HEK293 (cell line): Measurements from ENCODE around the gene NR2F2.

ENCODE experiments used
- CTCF ChIA-PET: fragments of 350-600 bp; formaldehyde crosslinking; extraction: SDS; loops from one replicate; lab custom pipeline; 2021; ENCODE audit warnings: antibody characterized with exemption; lab: Yijun Ruan, JAX
- POLR2A ChIA-PET: fragments of 300-600 bp; formaldehyde crosslinking; extraction: SDS; loops from one replicate; lab custom pipeline; 2020; ENCODE audit warnings: antibody characterized with exemption, inconsistent platforms; lab: Yijun Ruan, JAX
- H3K27ac ChIP-seq: fragments of 200-500 bp; sonication (Bioruptor generic); 2 replicates; pipeline ENCODE4 v1.5.1; 2014; ENCODE audit warnings: low read depth, low read length, control low read depth, inconsistent platforms; ENCODE audit errors: extremely low read depth
- H3K36me3 ChIP-seq, 2 experiments: fragments of 200-500 bp in 1 of 2; sonication (Bioruptor generic) in 1 of 2; 1 replicate in 1 of 2; 2 replicates in 1 of 2; pipeline ENCODE4 v1.5.1; 2014 to 2017; ENCODE audit warnings: inconsistent platforms in 2 of 2, low read length in 2 of 2; ENCODE audit not compliant: control insufficient read depth in 2 of 2, insufficient read depth in 1 of 2
- H3K4me1 ChIP-seq: fragments of 200-500 bp; sonication (Bioruptor generic); 2 replicates; pipeline ENCODE4 v1.5.1; 2014; ENCODE audit warnings: mild to moderate bottlenecking, low read length, inconsistent platforms; ENCODE audit not compliant: control insufficient read depth, insufficient read depth
- H3K4me3 ChIP-seq: 2 replicates; pipeline ENCODE4 v1.5.1; 2011; ENCODE audit warnings: low read depth, mild to moderate bottlenecking, control low read depth, low read length, moderate library complexity
- H3K9me3 ChIP-seq: fragments of 200-500 bp; sonication (Bioruptor generic); 2 replicates; pipeline ENCODE4 v1.5.1; 2014; ENCODE audit warnings: low read depth, low read length, inconsistent platforms; ENCODE audit not compliant: control insufficient read depth, insufficient read depth
- BCL11B ChIP-seq: fragments of 450-650 bp; formaldehyde crosslinking; IDR thresholded peaks from 2 replicates; pipeline ENCODE4 v1.5.1; 2016; ENCODE audit warnings: low read depth, missing biosample characterization, missing genetic modification characterization
- HOXC10 ChIP-seq: sonication (generic); formaldehyde crosslinking; IDR thresholded peaks from 2 replicates; pipeline ENCODE4 v1.8.1; 2023; ENCODE audit warnings: mild to moderate bottlenecking, missing genetic modification reagents
- KLF1 ChIP-seq: fragments of 450-650 bp; formaldehyde crosslinking; IDR thresholded peaks from 2 replicates; pipeline ENCODE4 v1.5.1; 2016; ENCODE audit warnings: missing biosample characterization, missing genetic modification characterization
- KLF7 ChIP-seq: fragments of 450-650 bp; formaldehyde crosslinking; IDR thresholded peaks from 2 replicates; pipeline ENCODE4 v1.5.1; 2016; ENCODE audit warnings: missing biosample characterization, missing genetic modification characterization, borderline replicate concordance
- PRDM1 ChIP-seq: fragments of 450-650 bp; formaldehyde crosslinking; IDR thresholded peaks from 2 replicates; pipeline ENCODE4; 2016; ENCODE audit warnings: missing biosample characterization, missing genetic modification characterization
- SALL2 ChIP-seq: fragments of 450-650 bp; formaldehyde crosslinking; IDR thresholded peaks from 2 replicates; pipeline ENCODE4 v1.5.0; 2017; ENCODE audit warnings: missing biosample characterization, mild to moderate bottlenecking, missing genetic modification characterization, borderline replicate concordance
- SCRT1 ChIP-seq: fragments of 450-650 bp; formaldehyde crosslinking; IDR thresholded peaks from 2 replicates; pipeline ENCODE4 v1.5.1; 2016; ENCODE audit warnings: missing biosample characterization, missing genetic modification characterization, borderline replicate concordance
- ZBTB8A ChIP-seq: fragments of 450-650 bp; formaldehyde crosslinking; IDR thresholded peaks from 2 replicates; pipeline ENCODE4 v1.5.1; 2016; ENCODE audit warnings: missing biosample characterization, missing genetic modification characterization
- ZNF112 ChIP-seq: fragments of 450-650 bp; formaldehyde crosslinking; IDR thresholded peaks from 2 replicates; pipeline ENCODE4 v1.5.0; 2017; ENCODE audit warnings: missing biosample characterization, missing genetic modification characterization
- ZNF140 ChIP-seq: fragments of 450-650 bp; formaldehyde crosslinking; IDR thresholded peaks from 2 replicates; pipeline ENCODE4 v1.5.1; 2016; ENCODE audit warnings: missing biosample characterization, missing genetic modification characterization
- ZNF202 ChIP-seq: fragments of 450-650 bp; formaldehyde crosslinking; IDR thresholded peaks from 2 replicates; pipeline ENCODE4 v1.5.1; 2016; ENCODE audit warnings: missing biosample characterization, missing genetic modification characterization, borderline replicate concordance
- ZNF37A ChIP-seq: fragments of 450-650 bp; IDR thresholded peaks from 2 replicates; pipeline ENCODE4 v1.5.1; 2018; ENCODE audit warnings: missing biosample characterization, missing genetic modification characterization
- ZNF473 ChIP-seq: fragments of 450-650 bp; formaldehyde crosslinking; IDR thresholded peaks from 2 replicates; pipeline ENCODE4 v1.5.1; 2017; ENCODE audit warnings: missing biosample characterization, missing genetic modification characterization
- ZNF514 ChIP-seq: fragments of 450-650 bp; formaldehyde crosslinking; IDR thresholded peaks from 2 replicates; pipeline ENCODE4 v1.5.1; 2016; ENCODE audit warnings: missing biosample characterization, missing genetic modification characterization
- ZNF521 ChIP-seq: fragments of 450-650 bp; formaldehyde crosslinking; IDR thresholded peaks from 2 replicates; pipeline ENCODE4 v1.5.1; 2017; ENCODE audit warnings: missing biosample characterization, mild to moderate bottlenecking, missing genetic modification characterization
- ZNF596 ChIP-seq: fragments of 450-650 bp; IDR thresholded peaks from 2 replicates; pipeline ENCODE4 v1.5.0; 2018; ENCODE audit warnings: missing biosample characterization, mild to moderate bottlenecking, missing genetic modification characterization, moderate library complexity
- ZNF660 ChIP-seq: fragments of 450-650 bp; IDR thresholded peaks from 2 replicates; pipeline ENCODE4 v1.5.1; 2018; ENCODE audit warnings: missing biosample characterization, mild to moderate bottlenecking, missing genetic modification characterization
- ZNF664 ChIP-seq: fragments of 450-650 bp; formaldehyde crosslinking; IDR thresholded peaks from 2 replicates; pipeline ENCODE4 v1.5.1; 2016; ENCODE audit warnings: missing biosample characterization, missing genetic modification characterization
- TF ChIP-seq, protein P1 (sequence below): fragments of 450-650 bp; formaldehyde crosslinking; IDR thresholded peaks from 2 replicates; pipeline ENCODE4 v1.5.1; 2016; ENCODE audit warnings: missing biosample characterization, missing genetic modification characterization
- TF ChIP-seq, protein P2 (sequence below): sonication (generic); formaldehyde crosslinking; IDR thresholded peaks from 2 replicates; pipeline ENCODE4 v1.8.1; 2022; ENCODE audit warnings: mild to moderate bottlenecking, moderate library complexity, missing genetic modification reagents

NR2F2 gene

GRCh38 chr15:96344060-96344705, 13.7 kb downstream of the NR2F2 start (continued):
- TF ChIP-seq, protein P1, sequence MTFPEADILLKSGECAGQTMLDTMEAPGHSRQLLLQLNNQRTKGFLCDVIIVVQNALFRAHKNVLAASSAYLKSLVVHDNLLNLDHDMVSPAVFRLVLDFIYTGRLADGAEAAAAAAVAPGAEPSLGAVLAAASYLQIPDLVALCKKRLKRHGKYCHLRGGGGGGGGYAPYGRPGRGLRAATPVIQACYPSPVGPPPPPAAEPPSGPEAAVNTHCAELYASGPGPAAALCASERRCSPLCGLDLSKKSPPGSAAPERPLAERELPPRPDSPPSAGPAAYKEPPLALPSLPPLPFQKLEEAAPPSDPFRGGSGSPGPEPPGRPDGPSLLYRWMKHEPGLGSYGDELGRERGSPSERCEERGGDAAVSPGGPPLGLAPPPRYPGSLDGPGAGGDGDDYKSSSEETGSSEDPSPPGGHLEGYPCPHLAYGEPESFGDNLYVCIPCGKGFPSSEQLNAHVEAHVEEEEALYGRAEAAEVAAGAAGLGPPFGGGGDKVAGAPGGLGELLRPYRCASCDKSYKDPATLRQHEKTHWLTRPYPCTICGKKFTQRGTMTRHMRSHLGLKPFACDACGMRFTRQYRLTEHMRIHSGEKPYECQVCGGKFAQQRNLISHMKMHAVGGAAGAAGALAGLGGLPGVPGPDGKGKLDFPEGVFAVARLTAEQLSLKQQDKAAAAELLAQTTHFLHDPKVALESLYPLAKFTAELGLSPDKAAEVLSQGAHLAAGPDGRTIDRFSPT (tag by site-specific recombination): no peak
- TF ChIP-seq ZNF521 (tag by site-specific recombination) (no peak), ZNF37A (tag by site-specific recombination) (no peak), SCRT1 (tag by site-specific recombination) (no peak)

DNA sequence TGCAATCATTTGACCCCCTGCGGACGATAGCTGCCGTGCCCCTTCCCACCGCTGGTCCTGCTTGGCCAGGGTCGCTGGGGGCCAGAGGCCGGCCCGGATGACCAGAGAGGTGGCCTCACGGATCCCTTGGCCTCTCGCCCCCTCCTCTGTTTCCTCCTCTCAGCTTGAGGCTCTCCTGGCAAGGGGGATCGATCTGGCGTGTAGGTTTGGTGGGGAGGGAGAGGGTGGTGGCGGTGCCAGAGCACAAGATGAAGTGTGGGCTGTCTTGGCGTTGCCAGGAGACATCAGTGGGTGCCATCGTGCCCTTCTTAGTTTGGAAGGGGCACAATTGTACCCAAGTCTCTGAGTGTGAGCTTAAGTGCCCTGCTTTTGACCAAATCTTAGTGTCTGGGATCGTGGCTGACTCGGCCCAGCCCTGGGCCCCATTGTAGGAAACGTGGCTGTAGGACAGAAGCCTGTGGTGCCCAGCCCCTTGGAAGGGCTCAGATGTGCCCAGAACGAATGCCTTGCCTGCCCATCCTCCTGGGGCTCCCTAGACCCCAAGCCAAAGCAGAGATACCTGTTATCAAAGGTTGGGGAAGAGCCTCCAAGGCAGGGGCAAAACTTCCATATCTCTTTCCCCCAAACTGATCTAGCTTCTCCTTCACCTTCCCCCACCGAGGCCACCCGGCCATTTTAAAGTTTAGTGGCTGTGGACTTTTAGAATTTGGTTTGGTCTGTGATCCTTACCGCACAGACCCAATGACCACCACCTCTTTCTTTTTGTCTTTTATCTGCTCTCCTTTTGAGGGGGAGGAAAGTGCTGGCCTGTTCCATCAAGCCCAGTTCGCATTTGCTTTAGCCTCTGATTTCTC, 14.4 kb downstream of the NR2F2 start:
- ChIA-PET POLR2A (no interaction called here), CTCF (interaction anchor here (0.5 to 0.7 kb wide), 2 partner anchors 110 to 235 kb away, joined by 3 to 4 read pairs; no protein-coding TSS in a partner anchor)
- Histone ChIP-seq H3K4me3 (no peak overlapping the region), H3K36me3 (peaks cover 10 to 13% of the 10 kb centered on the region in 2 experiments; a peak in 2 of 3 replicates), H3K27ac (no peak overlapping the region; the same call in 1 of the 2 replicates), H3K4me1 (peaks cover 29% of the 10 kb centered on the region), H3K9me3 (no peaks in the 10 kb centered on the region)
- TF ChIP-seq ZNF514 (tag by site-specific recombination) (no peak), KLF1 (tag by site-specific recombination) (no peak), ZBTB8A (tag by site-specific recombination) (peak; percentile 59; the same call in 1 of the 2 replicates), BCL11B (tag by site-specific recombination) (0 out of 2 replicates have a peak, but pooled peaks have one; percentile 27), HOXC10 (CRISPR knock-in tag) (no peak), SALL2 (no peak), ZNF112 (tag by site-specific recombination) (no peak), ZNF473 (tag by site-specific recombination) (no peak)
- TF ChIP-seq, protein P2, sequence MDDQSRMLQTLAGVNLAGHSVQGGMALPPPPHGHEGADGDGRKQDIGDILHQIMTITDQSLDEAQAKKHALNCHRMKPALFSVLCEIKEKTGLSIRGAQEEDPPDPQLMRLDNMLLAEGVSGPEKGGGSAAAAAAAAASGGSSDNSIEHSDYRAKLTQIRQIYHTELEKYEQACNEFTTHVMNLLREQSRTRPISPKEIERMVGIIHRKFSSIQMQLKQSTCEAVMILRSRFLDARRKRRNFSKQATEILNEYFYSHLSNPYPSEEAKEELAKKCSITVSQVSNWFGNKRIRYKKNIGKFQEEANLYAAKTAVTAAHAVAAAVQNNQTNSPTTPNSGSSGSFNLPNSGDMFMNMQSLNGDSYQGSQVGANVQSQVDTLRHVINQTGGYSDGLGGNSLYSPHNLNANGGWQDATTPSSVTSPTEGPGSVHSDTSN (CRISPR knock-in tag): no peak

- ChIA-PET POLR2A (interaction anchor here (1.0 kb wide), 1 partner anchor 15 kb away, joined by 4 read pairs; the partner anchor contains the start of gene NR2F2), CTCF (interaction anchor here (0.7 to 1.7 kb wide), 3 partner anchors 11 to 109 kb away, joined by 4 to 5 read pairs (median 4); no protein-coding TSS in a partner anchor)
- peaks cover 10 to 13% of the 10 kb centered on the region in 2 experiments for H3K36me3 ChIP-seq
- H3K4me1 ChIP-seq: peaks cover 29% of the 10 kb centered on the region
- H3K4me3 ChIP-seq: no peak overlapping the region
- no peak overlapping the region for H3K27ac ChIP-seq
- TF ChIP-seq ZNF596 (0 out of 2 replicates have a peak, but pooled peaks have one; percentile 14), ZNF664 (tag by site-specific recombination) (0 out of 2 replicates have a peak, but pooled peaks have one; percentile 70), ZNF140 (tag by site-specific recombination) (no peak), KLF7 (tag by site-specific recombination) (no peak), ZNF202 (peak; percentile 34; the same call in 1 of the 2 replicates), PRDM1 (tag by site-specific recombination) (0 out of 2 replicates have a peak, but pooled peaks have one; percentile 19), ZNF660 (tag by site-specific recombination) (0 out of 2 replicates have a peak, but pooled peaks have one; percentile 31)
- no peaks in the 10 kb centered on the region for H3K9me3 ChIP-seq
Observed at GRCh38 chr15:96345560-96346399, 15.3 kb downstream of the NR2F2 start.
